Colon (tissue), 2 donors: ENCODE measurements around the gene RPS6KA2.

Source experiments
- FAIRE-seq: peaks from 2 replicates; lab custom pipeline; 2012; peaks lifted over from hg19 to GRCh38; lab: Jason Lieb, UNC
- donor health status: control.
- donor health status: control.

The RPS6KA2 gene

GRCh38 chr6:166500246-166500645, 126.8 kb downstream of the RPS6KA2 start:
- FAIRE-seq: no peak

- no peak for FAIRE-seq
Measured at GRCh38 chr6:166499350-166500163, 127.5 kb downstream of the RPS6KA2 start.

GRCh38 chr6:166498661-166499349, 128.2 kb downstream of the RPS6KA2 start:
- no peak for FAIRE-seq

- no peak for FAIRE-seq
Measured at GRCh38 chr6:166498228-166498627, 128.8 kb downstream of the RPS6KA2 start.

GRCh38 chr6:166497087-166497899, 129.8 kb downstream of the RPS6KA2 start:
- no peak for FAIRE-seq

GRCh38 chr6:166496460-166496859, 130.6 kb downstream of the RPS6KA2 start:
- FAIRE-seq: no peak

GRCh38 chr6:166495487-166496314, 131.3 kb downstream of the RPS6KA2 start:
- FAIRE-seq: no peak

- FAIRE-seq: no peak
Measured at GRCh38 chr6:166494757-166495486, 132.1 kb downstream of the RPS6KA2 start.

- FAIRE-seq: no peak
Measured at GRCh38 chr6:166494101-166494441, 133.0 kb downstream of the RPS6KA2 start.

GRCh38 chr6:166493427-166494100, 133.5 kb downstream of the RPS6KA2 start:
- FAIRE-seq: no peak

GRCh38 chr6:166492092-166492741, 134.8 kb downstream of the RPS6KA2 start:
- no peak for FAIRE-seq

GRCh38 chr6:166490671-166491500, 136.2 kb downstream of the RPS6KA2 start:
- no peak for FAIRE-seq

- FAIRE-seq: no peak
Measured at GRCh38 chr6:166489301-166490155, 137.5 kb downstream of the RPS6KA2 start.

GRCh38 chr6:166488701-166489100, 138.3 kb downstream of the RPS6KA2 start:
- FAIRE-seq: no peak

- no peak for FAIRE-seq
Measured at GRCh38 chr6:166488076-166488685, 138.9 kb downstream of the RPS6KA2 start.

- no peak for FAIRE-seq
Measured at GRCh38 chr6:166487148-166487547, 139.9 kb downstream of the RPS6KA2 start.

- FAIRE-seq: no peak
Measured at GRCh38 chr6:166486536-166486880, 140.5 kb downstream of the RPS6KA2 start.
